GM21717 (cell line): ENCODE results near the gene SSBP2.
"Not testable (repeated sequence)": the region's sequence is repeated elsewhere in the genome, so short reads cannot be mapped to it uniquely, and the experiment has no call there.

Experiments used
- ATAC-seq: cut with Tn5 transposase; IDR thresholded peaks from one replicate; pipeline ENCODE4 v1.9.1; 2021; ENCODE audit warnings: mild to moderate bottlenecking, moderate library complexity; ENCODE audit not compliant: unreplicated experiment

SSBP2 gene

DNA sequence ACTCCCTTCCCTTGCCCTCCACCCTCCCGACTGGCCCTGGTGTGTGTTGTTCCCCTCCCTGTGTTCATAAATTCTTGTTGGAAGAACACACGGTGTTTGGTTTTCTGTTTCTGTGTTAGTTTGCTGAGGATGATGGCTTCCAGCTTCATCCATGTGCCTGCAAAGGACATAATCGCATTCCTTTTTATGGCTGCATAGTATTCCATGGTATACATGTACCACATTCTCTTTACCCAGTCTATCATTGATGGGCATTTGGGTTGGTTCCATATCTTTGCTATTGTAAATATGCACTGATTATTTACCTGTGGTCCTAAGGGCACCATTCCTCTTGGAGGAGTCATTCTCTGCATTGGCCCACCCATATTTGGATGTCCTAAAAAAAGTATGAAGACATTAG lies 277.5 kb downstream of the SSBP2 start:
- ATAC-seq, result not testable (repeated sequence)

DNA sequence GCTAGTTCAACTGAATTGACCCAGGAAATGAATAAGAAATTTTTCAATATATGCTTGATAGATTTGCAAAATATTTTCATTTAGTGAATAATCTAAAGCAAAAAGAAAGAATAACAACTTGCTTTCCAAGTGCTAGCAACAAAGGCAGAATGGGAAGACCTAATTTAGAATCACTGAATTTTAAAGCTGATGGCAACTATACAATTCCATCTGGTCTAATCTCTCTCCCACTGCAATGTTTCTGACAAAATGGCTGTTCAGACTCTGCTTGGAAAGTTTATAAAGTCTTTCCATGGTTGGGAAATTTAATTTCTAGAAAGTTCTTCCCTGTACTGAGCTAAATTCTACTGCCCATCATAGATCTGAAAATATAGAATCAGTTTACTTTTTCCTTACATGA lies 281.2 kb downstream of the SSBP2 start:
- ATAC-seq, result no peak

GRCh38 chr5:81450940-81451339 lies 300.0 kb downstream of the SSBP2 start:
- no peak for ATAC-seq

DNA sequence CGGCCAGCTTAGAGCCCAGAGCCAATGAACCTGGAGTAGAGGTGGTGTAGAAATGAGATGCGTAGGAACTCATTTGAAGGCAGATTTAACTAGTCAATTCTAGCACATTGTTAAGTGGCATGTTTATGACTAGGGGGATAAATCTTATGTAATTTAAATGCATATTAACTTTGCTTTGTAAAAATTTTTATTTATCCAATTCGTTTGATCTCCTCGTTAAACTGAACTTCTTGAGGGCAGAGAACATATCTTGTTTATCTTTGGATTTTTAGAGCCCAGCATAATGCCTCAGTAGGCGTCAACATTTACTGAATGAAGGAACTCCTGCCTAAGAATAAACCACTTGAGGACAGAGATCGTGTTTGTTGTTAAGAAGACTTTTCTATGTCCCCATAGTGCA lies 315.9 kb downstream of the SSBP2 start:
- ATAC-seq, result no peak

DNA sequence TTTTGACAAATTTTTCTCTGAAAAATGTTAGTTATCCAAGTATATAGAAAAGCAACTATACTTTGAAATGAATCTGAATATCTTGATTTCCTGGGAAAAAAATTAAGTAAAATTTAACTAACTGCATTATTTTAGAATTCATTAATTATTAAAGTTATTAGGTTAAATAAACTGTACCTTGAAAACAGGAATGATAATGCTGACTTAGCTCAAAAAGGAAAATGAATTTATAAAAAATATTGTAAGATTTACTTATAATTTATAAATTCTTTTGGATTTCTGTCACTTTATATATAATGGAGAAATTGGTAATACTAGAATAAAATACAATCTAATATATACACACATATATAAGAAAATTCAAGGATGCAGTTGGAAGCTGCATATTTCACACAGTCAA lies 320.9 kb downstream of the SSBP2 start:
- ATAC-seq, result no peak

DNA sequence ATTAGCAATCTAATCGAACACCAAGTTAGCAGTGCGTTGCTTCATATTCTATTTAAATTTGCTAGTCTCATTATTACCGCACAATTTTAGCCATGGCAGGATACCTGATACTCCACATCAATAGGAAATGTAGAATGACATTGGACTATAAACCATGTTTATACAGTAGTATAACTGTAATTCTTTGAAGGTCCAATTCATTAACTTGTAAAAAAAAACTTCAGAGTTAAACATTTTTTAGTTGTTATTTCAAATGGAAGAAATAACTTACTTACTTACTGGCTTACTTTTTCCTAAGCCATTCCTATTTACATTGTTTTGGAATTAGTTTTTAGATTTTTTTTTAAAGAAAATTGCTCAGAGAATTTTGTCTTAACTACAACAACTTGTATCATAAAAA lies 321.5 kb downstream of the SSBP2 start:
- ATAC-seq, result no peak

DNA sequence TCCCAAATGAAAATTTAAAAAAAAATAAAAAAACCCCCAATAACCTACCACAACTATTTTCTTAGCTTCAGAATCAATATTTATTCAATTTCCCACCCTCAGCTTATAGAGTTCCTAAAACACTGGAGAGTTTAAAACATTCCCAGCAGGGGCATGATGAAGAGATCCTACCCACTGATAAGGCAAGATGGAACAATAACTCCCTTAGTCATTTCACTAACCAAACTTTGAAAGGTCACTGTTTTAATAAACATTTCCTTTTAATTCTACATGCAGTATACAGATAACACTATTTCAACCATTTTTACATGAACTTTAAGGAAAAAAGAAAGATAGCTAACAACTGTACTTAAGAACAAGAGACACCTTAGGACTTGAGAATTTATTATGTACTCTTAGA lies 322.0 kb downstream of the SSBP2 start:
- ATAC-seq, result no peak

GRCh38 chr5:81428446-81428845 lies 322.5 kb downstream of the SSBP2 start:
- ATAC-seq, result no peak

DNA sequence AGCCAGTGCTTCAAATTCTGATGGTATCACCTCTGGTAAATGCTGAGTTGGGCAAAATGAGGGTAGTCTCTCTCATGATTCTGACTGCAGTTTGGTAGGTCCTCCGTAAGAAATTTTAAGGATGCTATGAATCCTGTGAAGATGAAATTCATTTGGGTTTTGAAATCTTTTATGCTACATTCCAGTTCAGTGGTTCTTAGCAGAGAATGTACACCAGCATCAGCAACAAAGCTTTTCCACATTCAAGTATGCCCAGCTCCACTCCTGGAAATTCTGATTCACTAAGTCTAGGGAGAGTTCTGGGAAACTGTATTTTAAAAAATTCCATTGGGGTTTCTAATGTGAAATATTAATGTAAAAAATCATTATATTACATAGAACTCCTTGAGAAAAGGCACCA lies 323.3 kb downstream of the SSBP2 start:
- no peak for ATAC-seq

GRCh38 chr5:81426359-81427030 lies 324.4 kb downstream of the SSBP2 start:
- no peak for ATAC-seq

DNA sequence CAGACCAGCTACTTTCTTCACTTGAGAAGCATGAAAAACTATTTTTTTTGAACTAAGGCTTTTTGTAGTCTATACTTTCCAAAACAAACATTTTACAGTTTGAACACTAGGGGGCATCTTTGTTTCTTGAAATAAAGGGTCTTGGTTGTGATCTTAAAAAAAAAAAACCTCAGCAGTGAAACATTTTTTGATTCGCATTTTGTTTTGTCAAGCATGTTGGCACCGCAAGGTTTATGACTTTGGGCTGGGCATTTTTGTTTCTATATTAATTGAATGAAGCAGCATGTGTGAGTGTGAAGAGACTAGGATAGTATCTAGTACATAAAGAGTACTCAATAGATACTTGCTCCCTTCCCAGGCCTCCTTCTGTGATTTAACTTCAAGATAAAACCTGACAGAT lies 325.3 kb downstream of the SSBP2 start:
- no peak for ATAC-seq

DNA sequence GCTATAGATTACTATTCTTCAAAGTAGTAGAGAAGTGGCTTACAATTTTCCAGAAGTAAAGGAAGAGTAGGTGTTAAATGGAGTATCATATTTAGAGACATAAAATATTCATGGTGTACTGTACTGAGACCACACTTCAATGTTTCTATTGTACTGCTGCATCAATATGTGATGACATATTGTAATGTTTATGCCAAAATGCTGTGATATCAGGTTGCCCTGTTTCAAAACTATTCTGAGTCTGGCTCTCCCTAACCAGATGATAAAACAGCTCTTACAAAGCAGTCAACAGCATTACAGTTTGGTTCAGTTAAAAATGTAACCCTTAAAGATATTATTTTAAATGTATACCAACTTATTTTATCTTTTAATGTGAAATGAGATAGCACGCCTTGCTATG lies 326.2 kb downstream of the SSBP2 start:
- no peak for ATAC-seq

DNA sequence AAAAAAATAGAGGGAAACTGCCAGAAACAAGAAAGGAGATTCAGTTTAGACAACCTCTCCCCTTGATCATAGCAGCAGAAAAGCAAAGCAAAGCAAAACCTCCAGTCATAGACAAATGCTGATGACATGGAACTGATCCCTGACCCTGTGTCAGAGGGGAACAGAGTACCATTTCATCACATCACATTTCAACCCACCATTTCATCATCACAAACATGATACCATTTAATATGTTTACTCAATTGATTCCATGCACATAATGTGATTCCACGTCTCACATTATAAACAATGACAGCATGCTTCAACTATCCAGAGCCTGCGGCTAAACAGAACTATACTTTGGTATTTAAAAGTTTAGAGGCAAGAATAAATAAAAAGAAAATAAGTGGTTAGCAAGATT lies 328.2 kb downstream of the SSBP2 start:
- no peak for ATAC-seq

DNA sequence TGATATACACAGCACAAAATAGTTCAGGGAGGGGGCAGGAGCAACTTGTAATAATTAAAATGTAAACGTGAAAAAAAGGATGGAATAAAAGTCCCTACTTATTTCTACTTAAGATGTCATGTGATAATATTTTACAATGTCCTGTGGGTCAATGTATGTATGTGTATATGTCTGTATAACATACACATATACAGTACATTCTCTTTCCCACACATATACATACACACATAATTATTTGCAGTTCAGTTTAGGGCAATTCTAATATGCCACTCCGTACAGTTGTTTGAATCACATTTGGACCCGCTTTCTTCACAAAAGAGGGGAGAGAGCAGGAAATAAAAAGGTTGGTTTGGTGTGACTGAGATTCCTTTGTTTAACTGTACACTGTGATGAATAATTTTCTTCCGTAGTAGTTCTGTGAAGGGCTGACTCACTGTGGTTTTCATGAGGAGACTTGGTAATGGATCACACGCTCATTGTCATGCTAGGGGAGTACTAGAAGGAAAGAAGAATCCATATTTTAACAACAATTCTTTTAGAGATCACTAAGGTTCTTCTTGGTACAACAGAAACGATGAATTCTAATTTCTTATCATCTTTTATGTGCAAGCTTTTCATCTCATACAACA lies 330.7 kb downstream of the SSBP2 start:
- no peak for ATAC-seq

- ATAC-seq, result no peak
These were observed 332.3 kb downstream of the SSBP2 start for GRCh38 chr5:81418606-81419005.

DNA sequence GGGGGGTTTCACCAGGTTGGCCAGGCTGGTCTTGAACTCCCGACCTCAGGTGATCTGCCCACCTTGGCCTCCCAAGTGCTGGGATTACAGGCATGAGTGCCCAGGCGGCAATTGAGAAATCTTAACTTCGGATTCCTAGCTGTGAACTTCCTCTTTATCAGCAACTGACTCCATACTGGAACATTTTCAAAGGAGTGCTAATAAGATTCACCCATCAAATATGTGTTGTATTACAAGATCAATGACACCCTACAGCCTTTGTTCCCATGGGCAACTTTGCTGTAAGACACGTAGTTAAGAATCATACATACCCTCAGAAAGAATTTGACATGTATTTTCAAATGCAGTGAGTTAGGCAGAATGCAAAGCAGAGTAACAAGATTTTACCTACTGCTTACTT lies 333.8 kb downstream of the SSBP2 start:
- no peak for ATAC-seq

GRCh38 chr5:81409896-81410295 lies 341.0 kb downstream of the SSBP2 start:
- ATAC-seq, result no peak

DNA sequence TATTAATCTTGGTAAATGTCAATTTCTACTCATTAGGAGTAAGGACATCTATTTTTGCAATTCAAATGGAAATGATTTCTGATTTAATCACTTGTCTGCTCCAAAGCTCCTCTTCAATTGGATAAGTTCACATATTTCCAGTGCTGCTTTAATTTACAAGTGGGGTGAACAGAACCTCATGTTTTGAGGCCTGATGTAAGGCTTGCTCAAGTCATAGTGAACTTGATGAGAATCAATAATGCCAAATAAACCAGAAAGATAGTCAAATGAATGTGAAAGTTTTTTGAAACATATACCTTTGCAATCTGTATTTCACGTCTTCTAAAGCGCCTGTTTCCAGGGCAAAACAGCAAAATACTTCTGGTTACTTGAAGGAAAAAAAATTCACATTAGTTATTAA lies 341.5 kb downstream of the SSBP2 start:
- ATAC-seq, result no peak

GRCh38 chr5:81408496-81408895 lies 342.4 kb downstream of the SSBP2 start:
- no peak for ATAC-seq

GRCh38 chr5:81407811-81408210 lies 343.1 kb downstream of the SSBP2 start:
- ATAC-seq, result not testable (repeated sequence)

GRCh38 chr5:81405126-81405891 lies 345.6 kb downstream of the SSBP2 start:
- ATAC-seq, result no peak
